GM06990 (cell line): ENCODE measurements around the gene LACRT.

Source experiments
- DNase-seq: peaks from one replicate; pipeline ENCODE4 v3.0.0-alpha.2; 2011; ENCODE audit not compliant: insufficient read length; ENCODE audit errors: extremely low read depth
- H3K27me3 ChIP-seq: replicated peaks from 2 replicates; pipeline ENCODE4 v1.6.0; 2011; ENCODE audit warnings: low read length; ENCODE audit not compliant: control insufficient read depth, insufficient read depth
- H3K36me3 ChIP-seq: 2 replicates; pipeline ENCODE4 v1.5.1; 2011; ENCODE audit warnings: low read length; ENCODE audit not compliant: control insufficient read depth, insufficient read depth
- H3K4me3 ChIP-seq: replicated peaks from 2 replicates; pipeline ENCODE4 v1.5.1; 2011; ENCODE audit warnings: low read depth, mild to moderate bottlenecking, control low read depth, low read length
- CTCF ChIP-seq: IDR thresholded peaks from 2 replicates; pipeline ENCODE4 v1.5.1; 2011; ENCODE audit warnings: low read length, control low read depth, mild to moderate bottlenecking, inconsistent platforms; ENCODE audit not compliant: insufficient read depth, poor library complexity, severe bottlenecking

The LACRT gene

GRCh38 chr12:54583726-54584125, 51.0 kb downstream of the LACRT start:
- H3K4me3 ChIP-seq: no peak overlapping the region
- H3K36me3 ChIP-seq: no peaks in the 10 kb centered on the region
- peaks cover 3% of the 10 kb centered on the region for H3K27me3 ChIP-seq
- DNase-seq: no peak
- TF ChIP-seq CTCF: no peak

- Histone ChIP-seq H3K27me3 (no peaks in the 10 kb centered on the region), H3K36me3 (peaks cover 2% of the 10 kb centered on the region), H3K4me3 (no peak overlapping the region)
- TF ChIP-seq CTCF: no peak
- DNase-seq: no peak
Observed at GRCh38 chr12:54581412-54581811, 53.3 kb downstream of the LACRT start.
